IPS-NIHi11 (cell line): ENCODE results near the gene ZNF286A.
"Not testable (repeated sequence)": the region's sequence is repeated elsewhere in the genome, so short reads cannot be mapped to it uniquely, and the experiment has no call there.

Experiments
- DNase-seq: peaks from one replicate; pipeline ENCODE4 v3.0.0; 2012; ENCODE audit warnings: mixed read lengths, low spot score

The ZNF286A gene

GRCh38 chr17:15699413-15699924 lies at the start of gene ZNF286A:
Gene ZNF286A (plus strand): TSS chr17:15699752. CDS start chr17:15700330, 578 bp downstream.
- peak; percentile 92 for DNase-seq

DNA sequence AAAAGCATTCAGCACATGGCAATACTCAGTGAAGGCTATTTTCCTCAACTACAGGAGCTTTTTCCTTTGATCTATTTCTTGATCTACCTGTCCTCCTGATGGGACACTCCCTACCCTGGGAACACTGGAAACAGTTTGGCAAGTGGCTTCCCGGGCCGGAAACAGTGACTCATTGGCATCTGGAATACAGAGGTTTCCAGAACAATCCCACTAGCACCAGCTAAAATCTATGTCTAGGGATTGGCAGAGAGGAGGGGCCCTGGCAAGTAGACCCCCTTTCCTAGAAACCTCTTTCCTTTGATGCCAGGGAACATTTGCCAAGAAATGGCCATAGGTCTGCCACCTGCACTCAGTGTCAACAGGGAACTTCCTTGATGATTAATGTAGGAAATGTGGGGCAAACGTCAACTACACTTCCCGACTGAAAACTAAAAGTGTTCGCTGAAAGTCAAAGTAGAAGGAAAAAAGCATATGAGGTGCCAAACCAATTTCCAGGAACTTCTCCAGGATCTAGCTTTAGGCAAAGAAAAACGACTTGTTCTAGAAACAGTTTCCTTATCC lies 49.6 kb upstream of the ZNF286A start:
- no peak for DNase-seq

GRCh38 chr17:15650741-15651582 lies 48.6 kb upstream of the ZNF286A start:
- no peak for DNase-seq

DNA sequence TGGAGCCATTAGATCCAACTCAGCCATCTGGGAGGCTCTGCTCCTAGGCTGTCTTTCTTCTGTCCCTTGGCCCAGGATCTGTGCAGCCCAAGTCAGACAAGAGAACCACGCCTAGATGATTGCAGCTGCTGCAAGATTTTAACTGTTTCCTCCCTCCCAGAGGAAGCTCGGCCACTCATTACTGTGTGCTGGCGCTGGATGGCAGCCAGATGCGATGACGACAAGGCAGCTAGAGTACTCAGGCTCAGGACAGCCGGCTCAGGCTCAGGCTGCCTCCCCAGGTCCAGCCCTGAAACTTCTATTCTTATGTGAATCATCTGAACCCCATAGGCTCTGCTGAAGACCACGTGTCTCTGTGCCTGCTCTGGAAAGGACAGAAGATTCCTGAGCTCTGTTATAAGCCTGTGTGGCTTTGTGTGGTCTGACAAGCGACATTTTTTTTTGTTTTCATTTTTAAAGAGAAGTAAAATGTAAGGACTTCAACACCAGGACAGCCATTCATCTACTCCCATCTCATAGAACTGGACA lies 47.9 kb upstream of the ZNF286A start:
- peak; percentile 78 for DNase-seq

GRCh38 chr17:15652960-15653359 lies 46.6 kb upstream of the ZNF286A start:
- no peak for DNase-seq

DNA sequence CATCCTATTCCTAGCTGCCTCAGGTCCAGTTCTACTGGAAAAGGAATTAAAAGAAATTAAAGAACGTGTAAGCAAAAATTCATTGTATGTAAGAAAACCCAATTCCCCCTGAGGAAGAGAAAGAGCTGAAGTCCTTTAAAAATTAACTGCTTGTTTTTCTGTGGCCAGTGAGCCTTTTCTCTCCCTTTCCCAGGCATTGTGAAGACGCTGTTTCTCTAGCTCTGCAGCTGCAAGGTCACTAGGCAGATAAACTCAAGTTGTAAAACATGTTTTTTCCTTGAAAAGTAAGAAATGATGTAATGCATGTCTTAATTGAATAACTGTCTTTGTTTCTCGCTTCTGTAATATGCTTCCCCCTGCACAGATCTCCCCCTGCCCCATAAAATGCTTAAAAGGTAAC lies 45.2 kb upstream of the ZNF286A start:
- DNase-seq, result not testable (repeated sequence)

DNA sequence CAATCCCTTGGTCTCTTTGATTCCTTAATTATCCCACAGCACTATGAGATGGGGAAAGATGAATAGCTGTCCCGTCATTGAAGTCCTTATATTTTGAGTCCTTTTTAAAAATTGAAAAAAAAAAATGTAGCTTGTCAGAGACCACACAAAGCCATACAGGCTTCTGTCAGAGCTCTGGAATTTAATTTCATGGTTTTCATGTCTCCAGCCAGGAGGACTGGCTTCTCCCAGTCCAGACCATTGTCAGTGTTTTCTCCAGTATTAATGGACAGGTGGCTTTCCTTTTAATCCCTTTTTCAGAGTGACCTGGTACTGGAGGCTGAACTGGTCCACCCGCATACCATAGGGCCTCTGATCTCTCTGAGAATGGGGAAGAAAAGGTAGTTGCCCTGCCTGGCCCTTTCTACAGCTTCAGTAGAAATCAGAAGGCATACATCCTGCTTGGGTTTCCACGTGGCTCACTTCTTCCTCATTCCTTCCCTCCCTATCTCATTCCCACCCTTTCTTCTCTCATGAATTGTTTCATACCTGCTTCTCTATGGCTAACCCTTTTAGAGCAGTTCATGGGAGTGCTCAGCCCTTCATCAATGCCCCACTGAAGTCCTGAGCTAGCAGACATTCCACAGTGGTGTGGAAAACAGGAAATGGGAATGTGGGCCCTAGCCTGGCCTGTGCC lies 44.5 kb upstream of the ZNF286A start:
- no peak for DNase-seq

- no peak for DNase-seq
Measured at GRCh38 chr17:15657868-15658267, 41.7 kb upstream of the ZNF286A start.

GRCh38 chr17:15658296-15658695 lies 41.3 kb upstream of the ZNF286A start:
- no peak for DNase-seq

GRCh38 chr17:15659236-15659635 lies 40.3 kb upstream of the ZNF286A start:
- no peak for DNase-seq

- peak; percentile 49 for DNase-seq
Measured at GRCh38 chr17:15659663-15660062, 39.9 kb upstream of the ZNF286A start.

DNA sequence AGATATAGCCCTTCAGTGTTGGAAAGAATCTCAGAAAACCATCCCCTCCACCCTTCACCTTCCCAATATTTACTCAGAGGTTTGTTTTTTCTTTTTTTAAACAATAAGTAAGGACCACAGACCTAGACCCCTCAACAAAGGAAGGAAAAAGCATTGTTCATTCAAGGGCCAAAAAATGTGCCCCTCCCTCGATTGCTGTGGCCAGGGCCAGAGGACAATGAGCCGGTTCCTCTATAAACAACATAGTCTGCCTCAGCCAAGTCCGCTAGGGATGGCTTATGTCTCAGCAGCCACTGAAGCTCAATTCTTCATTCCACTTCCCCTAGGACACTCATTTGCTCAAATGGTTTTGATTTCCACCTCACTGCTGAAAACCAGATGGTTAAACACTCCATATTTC lies 39.5 kb upstream of the ZNF286A start:
- DNase-seq, result no peak

DNA sequence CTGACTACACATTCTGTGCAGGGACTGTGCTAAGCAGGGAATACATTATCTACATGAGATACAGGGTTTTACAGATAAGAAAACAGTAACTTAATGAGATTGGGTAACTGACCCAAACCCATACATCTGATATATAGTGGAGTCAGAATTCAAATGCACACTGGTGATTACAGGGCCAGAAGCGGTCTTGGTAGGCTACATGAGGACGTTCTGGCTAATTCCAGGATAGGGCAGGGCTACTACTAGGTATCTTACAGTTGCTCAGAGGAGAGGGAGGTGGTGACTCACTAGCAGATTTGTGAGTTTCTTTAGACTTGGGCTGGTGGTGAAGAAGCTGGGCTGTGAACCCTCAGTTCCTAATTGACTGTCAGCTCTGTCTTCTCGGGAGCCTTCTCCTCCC lies 36.9 kb upstream of the ZNF286A start:
- no peak for DNase-seq

- no peak for DNase-seq
Measured at GRCh38 chr17:15663176-15663575, 36.4 kb upstream of the ZNF286A start.

GRCh38 chr17:15663691-15664090 lies 35.9 kb upstream of the ZNF286A start:
- no peak for DNase-seq

DNA sequence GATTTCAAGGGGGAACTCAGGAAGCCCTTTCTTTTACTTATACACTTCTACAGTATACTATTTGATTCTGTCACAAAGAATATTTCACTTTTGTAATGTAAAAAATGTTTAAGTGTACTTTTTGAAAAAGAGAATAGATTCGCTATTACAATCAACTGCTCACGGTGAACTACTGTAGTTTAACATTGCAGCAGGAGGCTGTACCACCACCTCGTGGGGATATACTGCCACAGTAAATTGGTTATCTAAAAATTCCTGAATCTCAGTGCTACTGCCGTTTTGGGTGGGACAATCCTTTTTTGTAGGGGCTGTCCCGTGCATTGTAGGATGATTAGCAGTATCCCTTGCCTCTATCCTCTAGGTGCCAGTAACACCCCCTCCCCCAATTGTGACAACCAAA lies 30.0 kb upstream of the ZNF286A start:
- not testable (repeated sequence) for DNase-seq

DNA sequence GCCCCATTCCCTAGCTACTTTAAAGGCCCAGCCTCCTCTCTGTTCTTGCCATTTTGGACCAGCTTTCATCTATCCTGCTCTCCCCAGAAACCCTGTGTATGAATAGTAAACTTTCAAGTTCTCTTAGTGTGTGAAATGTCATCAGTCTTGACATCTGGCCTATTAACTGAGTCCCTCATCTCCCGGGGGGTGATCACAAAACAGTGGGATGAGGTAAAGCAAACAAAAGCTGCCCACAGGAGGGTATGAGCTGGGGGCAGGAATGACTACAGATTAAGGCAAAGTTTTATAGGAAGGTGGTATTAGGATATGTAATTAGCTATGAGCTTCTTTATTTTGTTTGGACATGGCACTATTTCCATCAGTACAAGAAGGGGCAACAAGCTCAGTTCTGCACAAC lies 24.9 kb upstream of the ZNF286A start:
- not testable (repeated sequence) for DNase-seq

DNA sequence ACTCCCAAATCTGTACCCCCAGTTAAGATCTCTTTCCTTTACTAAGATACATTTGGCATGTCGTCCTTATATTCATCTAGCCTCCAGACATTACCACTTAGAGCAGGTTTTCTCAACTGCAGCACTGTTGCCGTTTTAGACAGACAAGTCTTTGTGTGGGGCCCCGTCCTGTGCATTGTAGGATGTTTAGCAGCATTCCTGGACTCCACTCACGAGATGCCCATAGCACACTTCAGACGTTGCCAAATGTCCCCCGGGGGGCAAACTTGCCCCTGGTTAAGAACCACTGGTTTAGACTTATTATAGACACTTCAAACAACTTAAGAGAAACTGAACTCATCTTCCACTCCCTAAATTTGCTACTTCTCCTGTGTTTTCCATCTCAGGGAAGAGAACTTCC lies 23.6 kb upstream of the ZNF286A start:
- not testable (repeated sequence) for DNase-seq

- DNase-seq, result not testable (repeated sequence)
Measured at GRCh38 chr17:15683135-15683534, 16.4 kb upstream of the ZNF286A start.

DNA sequence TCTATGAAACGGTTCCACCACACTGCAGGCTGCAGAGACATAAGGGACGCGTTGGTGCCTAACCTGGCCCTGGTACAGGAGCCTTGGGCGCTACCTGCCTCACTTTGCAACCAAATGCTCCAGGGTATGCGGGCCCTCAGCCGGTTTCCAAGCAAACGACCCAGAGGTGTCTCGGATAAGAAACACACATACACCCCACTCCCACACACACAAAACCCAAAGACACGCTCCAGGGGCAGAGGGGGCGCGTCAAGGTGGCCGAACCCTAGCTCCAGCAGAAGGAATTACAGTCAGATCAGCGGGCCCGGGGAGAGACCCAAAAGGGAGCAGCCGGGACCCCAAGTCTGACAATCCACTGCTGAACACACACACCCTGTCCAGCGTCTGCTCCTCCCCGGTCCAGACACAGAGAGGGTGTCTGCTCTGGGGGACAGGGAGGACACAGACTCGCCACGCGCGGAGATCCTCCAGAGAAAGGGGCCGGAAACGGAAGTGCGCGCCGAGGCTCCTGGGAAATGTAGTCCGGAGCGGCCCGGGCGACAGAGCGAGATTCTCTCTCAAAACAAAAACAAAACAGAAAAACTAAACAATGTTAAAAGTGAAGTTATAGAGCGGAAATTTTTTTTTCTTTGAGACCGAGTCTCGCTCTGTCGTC lies 15.6 kb upstream of the ZNF286A start, which contains the start of gene TRIM16:
Gene TRIM16, minus strand, starts transcription at position 488 of the 655 bp plus-strand sequence. CDS start 32,702 bp downstream, outside the sequence.
- peak; percentile 26 for DNase-seq

- not testable (repeated sequence) for DNase-seq
Measured at GRCh38 chr17:15687494-15687893, 12.1 kb upstream of the ZNF286A start.

GRCh38 chr17:15698967-15699366 lies 585 bp upstream of the ZNF286A start:
- DNase-seq, result not testable (repeated sequence)
